ENCODE results near the gene CHST9.
"Not testable (repeated sequence)": the region's sequence is repeated elsewhere in the genome, so short reads cannot be mapped to it uniquely, and the experiment has no call there.

GRCh38 chr18:26972549-26972948 is 212.6 kb downstream of the CHST9 start:
- not testable (repeated sequence) for TF ChIP-seq CTCF (IDR thresholded peaks at IDR 0.05; ENCODE audit: poor library complexity); EZH2 (IDR thresholded peaks at IDR 0.05; ENCODE audit: borderline replicate concordance)

Data from hepatocyte (in vitro differentiated cells).